ENCODE results near the gene PACSIN1.
"Not testable (repeated sequence)": the region's sequence is repeated elsewhere in the genome, so short reads cannot be mapped to it uniquely, and the experiment has no call there.

PACSIN1 gene

GRCh38 chr6:34483781-34484180 lies 17.9 kb downstream of the PACSIN1 start:
- not testable (repeated sequence) for H3K27me3 ChIP-seq (replicated peaks; ENCODE audit: control insufficient read depth, insufficient read depth, low read length, poor library complexity, severe bottlenecking); H3K27ac ChIP-seq (ENCODE audit: insufficient read depth, low read length, poor library complexity, severe bottlenecking); H3K4me3 ChIP-seq (ENCODE audit: insufficient read depth, low read depth, low read length, poor library complexity, severe bottlenecking); DNase-seq; H3K36me3 ChIP-seq (ENCODE audit: control insufficient read depth, insufficient read depth, low read length); H3K9me3 ChIP-seq (ENCODE audit: control insufficient read depth, low read length)
- H3K4me1 ChIP-seq (ENCODE audit: control insufficient read depth, insufficient read depth, low read length, poor library complexity, severe bottlenecking) = peaks cover 14% of the 10 kb centered on the region

DNA sequence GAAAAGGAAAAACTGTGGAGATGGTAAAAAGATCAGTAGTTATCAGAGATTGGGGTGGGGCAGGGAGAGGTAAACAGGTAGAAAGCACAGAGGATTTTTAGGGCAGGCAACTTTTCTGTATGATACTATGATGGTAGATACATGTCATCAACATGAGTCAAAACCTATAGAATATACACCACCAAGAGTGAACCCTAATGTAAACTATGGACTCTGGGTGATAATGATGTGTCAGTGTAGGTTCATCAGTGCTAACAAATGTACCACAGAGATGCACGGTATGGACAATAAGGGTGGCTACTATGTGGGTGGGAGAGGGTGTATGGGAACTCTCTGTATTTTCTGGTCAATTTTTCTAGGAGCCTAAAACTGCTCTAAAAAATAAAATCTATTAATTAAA lies 18.5 kb downstream of the PACSIN1 start:
- no peak for DNase-seq
- H3K9me3 ChIP-seq (ENCODE audit: control insufficient read depth, low read length) = no peaks in the 10 kb centered on the region
- no peak overlapping the region for H3K4me3 ChIP-seq (ENCODE audit: insufficient read depth, low read depth, low read length, poor library complexity, severe bottlenecking)
- no peaks in the 10 kb centered on the region for H3K36me3 ChIP-seq (ENCODE audit: control insufficient read depth, insufficient read depth, low read length)
- H3K4me1 ChIP-seq (ENCODE audit: control insufficient read depth, insufficient read depth, low read length, poor library complexity, severe bottlenecking) = peaks cover 14% of the 10 kb centered on the region
- no peak overlapping the region for H3K27ac ChIP-seq (ENCODE audit: insufficient read depth, low read length, poor library complexity, severe bottlenecking)
- H3K27me3 ChIP-seq (replicated peaks; ENCODE audit: control insufficient read depth, insufficient read depth, low read length, poor library complexity, severe bottlenecking) = no peaks in the 10 kb centered on the region

DNA sequence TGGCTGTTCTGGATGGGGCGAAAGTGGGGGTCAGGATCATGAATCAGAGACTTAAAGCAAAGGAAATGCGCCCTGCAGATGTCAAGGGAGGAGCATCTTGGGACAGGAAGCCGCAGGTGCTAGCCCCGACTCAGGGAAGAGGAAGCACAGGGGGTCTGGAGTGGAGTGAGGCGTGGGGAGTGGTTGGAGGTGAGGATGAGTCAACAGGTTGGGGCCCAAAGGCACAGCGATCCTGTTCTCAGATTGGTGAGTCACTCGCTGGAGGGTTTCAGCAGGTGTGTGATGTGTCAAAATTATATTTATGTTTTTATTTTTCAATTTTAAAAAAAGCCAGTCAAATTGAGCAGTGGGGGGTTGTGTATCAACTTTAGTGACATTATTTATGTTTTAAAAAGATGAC lies 19.0 kb downstream of the PACSIN1 start:
- peak overlapping the region; percentile 11 for H3K4me3 ChIP-seq (ENCODE audit: insufficient read depth, low read depth, low read length, poor library complexity, severe bottlenecking)
- H3K27ac ChIP-seq (ENCODE audit: insufficient read depth, low read length, poor library complexity, severe bottlenecking) = no peak overlapping the region
- H3K27me3 ChIP-seq (replicated peaks; ENCODE audit: control insufficient read depth, insufficient read depth, low read length, poor library complexity, severe bottlenecking) = no peaks in the 10 kb centered on the region
- H3K9me3 ChIP-seq (ENCODE audit: control insufficient read depth, low read length) = no peaks in the 10 kb centered on the region
- H3K4me1 ChIP-seq (ENCODE audit: control insufficient read depth, insufficient read depth, low read length, poor library complexity, severe bottlenecking) = peaks cover 14% of the 10 kb centered on the region
- DNase-seq = peak; percentile 14 to 52 (median 42)
- no peaks in the 10 kb centered on the region for H3K36me3 ChIP-seq (ENCODE audit: control insufficient read depth, insufficient read depth, low read length)

DNA sequence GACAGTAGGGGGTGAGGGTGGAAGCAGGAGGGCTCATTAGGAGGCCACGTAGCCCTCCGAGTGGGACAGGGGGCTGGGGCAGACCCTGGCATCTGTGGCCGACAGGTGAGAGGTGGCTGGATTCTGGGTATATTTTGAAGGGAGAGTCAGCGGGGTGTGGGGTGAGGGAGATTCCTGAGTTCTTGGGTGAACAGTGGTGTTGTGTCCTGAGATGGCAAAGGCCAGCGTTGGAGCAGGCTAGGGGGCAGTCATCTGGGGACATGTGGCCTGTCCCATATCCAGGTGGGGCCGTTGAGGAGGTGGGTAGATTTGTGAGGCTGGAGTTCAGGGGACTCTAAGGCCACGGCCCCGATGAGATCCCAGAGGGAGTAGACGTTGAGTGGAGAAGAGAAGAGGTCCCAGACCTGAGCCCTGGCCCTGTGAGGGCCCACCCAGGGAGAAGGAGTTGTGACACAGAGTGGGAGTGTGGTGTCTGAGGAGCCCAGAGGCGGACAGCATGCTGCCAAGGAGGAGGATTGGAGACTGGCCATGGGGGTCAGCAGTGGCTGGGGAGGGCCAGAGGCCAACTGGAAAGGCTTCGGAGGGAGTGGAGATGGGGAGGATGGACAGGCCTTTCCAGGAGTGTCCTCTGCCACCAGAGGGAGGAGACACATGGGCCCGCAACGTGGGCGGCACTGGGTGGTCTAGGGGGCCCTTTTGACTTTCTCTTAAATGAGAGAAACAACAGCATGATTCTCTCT lies 19.6 kb downstream of the PACSIN1 start:
- H3K9me3 ChIP-seq (ENCODE audit: control insufficient read depth, low read length) = no peaks in the 10 kb centered on the region
- no peak for DNase-seq
- H3K27ac ChIP-seq (ENCODE audit: insufficient read depth, low read length, poor library complexity, severe bottlenecking) = no peak overlapping the region

DNA sequence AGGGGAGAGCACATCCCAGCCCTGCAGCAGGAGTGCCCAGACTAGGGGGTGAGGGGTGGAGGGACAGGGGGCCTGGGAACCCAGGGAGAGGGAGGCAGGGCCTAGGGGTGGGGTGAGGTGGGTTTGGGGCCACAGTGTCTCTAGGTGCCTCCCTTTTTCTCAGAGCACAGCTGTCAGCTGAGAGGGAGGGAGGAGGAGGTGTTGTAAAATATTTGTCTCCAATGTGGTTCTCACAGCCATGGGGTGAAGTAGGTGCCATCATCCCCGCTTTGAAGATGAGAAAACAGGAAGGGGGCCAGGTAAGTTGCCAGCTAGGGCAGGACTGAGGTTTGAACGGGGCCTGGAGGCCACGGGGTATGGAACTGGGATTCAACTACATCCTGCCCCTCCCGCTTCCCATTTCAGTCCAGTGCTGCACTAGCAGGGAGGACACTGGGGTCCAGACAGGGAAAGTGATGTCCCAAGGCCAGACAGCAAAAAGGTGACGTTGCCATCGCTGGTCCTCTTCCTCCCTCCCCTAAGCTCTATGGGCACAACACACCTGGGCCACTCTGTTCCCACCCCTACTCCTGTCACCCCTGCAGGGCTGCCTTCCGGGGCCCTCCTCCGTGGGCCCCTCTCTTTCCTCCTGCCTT lies 20.3 kb downstream of the PACSIN1 start:
- no peaks in the 10 kb centered on the region for H3K9me3 ChIP-seq (ENCODE audit: control insufficient read depth, low read length)
- H3K36me3 ChIP-seq (ENCODE audit: control insufficient read depth, insufficient read depth, low read length) = no peaks in the 10 kb centered on the region
- no peaks in the 10 kb centered on the region for H3K27me3 ChIP-seq (replicated peaks; ENCODE audit: control insufficient read depth, insufficient read depth, low read length, poor library complexity, severe bottlenecking)
- H3K4me1 ChIP-seq (ENCODE audit: control insufficient read depth, insufficient read depth, low read length, poor library complexity, severe bottlenecking) = peaks cover 14% of the 10 kb centered on the region
- H3K4me3 ChIP-seq (ENCODE audit: insufficient read depth, low read depth, low read length, poor library complexity, severe bottlenecking) = no peak overlapping the region
- peak in 1 of 3 donors; percentile 5 for DNase-seq
- no peak overlapping the region for H3K27ac ChIP-seq (ENCODE audit: insufficient read depth, low read length, poor library complexity, severe bottlenecking)

More for the DNA sequence above, 19.6 kb downstream of the PACSIN1 start:
- H3K27me3 ChIP-seq (replicated peaks; ENCODE audit: control insufficient read depth, insufficient read depth, low read length, poor library complexity, severe bottlenecking) = no peaks in the 10 kb centered on the region
- peak overlapping the region; percentile 11 for H3K4me3 ChIP-seq (ENCODE audit: insufficient read depth, low read depth, low read length, poor library complexity, severe bottlenecking)
- no peaks in the 10 kb centered on the region for H3K36me3 ChIP-seq (ENCODE audit: control insufficient read depth, insufficient read depth, low read length)
- peaks cover 14% of the 10 kb centered on the region for H3K4me1 ChIP-seq (ENCODE audit: control insufficient read depth, insufficient read depth, low read length, poor library complexity, severe bottlenecking)

DNA sequence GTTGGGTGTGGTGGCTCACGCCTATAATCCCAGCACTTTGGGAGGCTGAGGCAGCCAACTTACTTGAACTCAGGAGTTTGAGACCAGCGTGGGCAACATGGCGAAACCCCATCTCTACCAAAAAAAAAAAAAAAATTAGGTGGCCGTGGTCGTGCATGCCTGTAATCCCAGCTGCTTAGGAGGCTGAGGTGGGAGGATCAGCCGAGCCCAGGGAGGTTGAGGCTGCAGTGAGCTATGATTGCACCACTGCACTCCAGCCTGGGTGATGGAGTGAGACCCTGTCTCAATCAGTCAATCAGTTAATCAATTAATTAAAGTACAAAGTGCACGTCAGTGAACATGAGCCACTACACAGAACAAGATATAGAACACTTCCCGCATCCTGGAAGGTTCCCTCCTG lies 21.0 kb downstream of the PACSIN1 start:
- H3K4me1 ChIP-seq (ENCODE audit: control insufficient read depth, insufficient read depth, low read length, poor library complexity, severe bottlenecking) = peaks cover 14% of the 10 kb centered on the region
- not testable (repeated sequence) for H3K36me3 ChIP-seq (ENCODE audit: control insufficient read depth, insufficient read depth, low read length); H3K9me3 ChIP-seq (ENCODE audit: control insufficient read depth, low read length); H3K27me3 ChIP-seq (replicated peaks; ENCODE audit: control insufficient read depth, insufficient read depth, low read length, poor library complexity, severe bottlenecking); H3K27ac ChIP-seq (ENCODE audit: insufficient read depth, low read length, poor library complexity, severe bottlenecking); H3K4me3 ChIP-seq (ENCODE audit: insufficient read depth, low read depth, low read length, poor library complexity, severe bottlenecking); DNase-seq

- peaks cover 14% of the 10 kb centered on the region for H3K4me1 ChIP-seq (ENCODE audit: control insufficient read depth, insufficient read depth, low read length, poor library complexity, severe bottlenecking)
- no peaks in the 10 kb centered on the region for H3K27me3 ChIP-seq (replicated peaks; ENCODE audit: control insufficient read depth, insufficient read depth, low read length, poor library complexity, severe bottlenecking)
- no peaks in the 10 kb centered on the region for H3K36me3 ChIP-seq (ENCODE audit: control insufficient read depth, insufficient read depth, low read length)
- DNase-seq = no peak
- H3K9me3 ChIP-seq (ENCODE audit: control insufficient read depth, low read length) = no peaks in the 10 kb centered on the region
- no peak overlapping the region for H3K4me3 ChIP-seq (ENCODE audit: insufficient read depth, low read depth, low read length, poor library complexity, severe bottlenecking)
- no peak overlapping the region for H3K27ac ChIP-seq (ENCODE audit: insufficient read depth, low read length, poor library complexity, severe bottlenecking)
Observed at GRCh38 chr6:34487536-34487935, 21.7 kb downstream of the PACSIN1 start.

GRCh38 chr6:34489207-34489805 lies 23.4 kb downstream of the PACSIN1 start:
- no peaks in the 10 kb centered on the region for H3K9me3 ChIP-seq (ENCODE audit: control insufficient read depth, low read length)
- no peaks in the 10 kb centered on the region for H3K36me3 ChIP-seq (ENCODE audit: control insufficient read depth, insufficient read depth, low read length)
- no peak overlapping the region for H3K27ac ChIP-seq (ENCODE audit: insufficient read depth, low read length, poor library complexity, severe bottlenecking)
- no peaks in the 10 kb centered on the region for H3K27me3 ChIP-seq (replicated peaks; ENCODE audit: control insufficient read depth, insufficient read depth, low read length, poor library complexity, severe bottlenecking)
- no peak overlapping the region for H3K4me3 ChIP-seq (ENCODE audit: insufficient read depth, low read depth, low read length, poor library complexity, severe bottlenecking)
- DNase-seq = no peak
- peaks cover 14% of the 10 kb centered on the region for H3K4me1 ChIP-seq (ENCODE audit: control insufficient read depth, insufficient read depth, low read length, poor library complexity, severe bottlenecking)

GRCh38 chr6:34490390-34491090 lies 24.7 kb downstream of the PACSIN1 start:
- no peak for DNase-seq
- Histone ChIP-seq H3K4me3 (ENCODE audit: insufficient read depth, low read depth, low read length, poor library complexity, severe bottlenecking) (no peak overlapping the region), H3K4me1 (ENCODE audit: control insufficient read depth, insufficient read depth, low read length, poor library complexity, severe bottlenecking) (peaks cover 5% of the 10 kb centered on the region), H3K36me3 (ENCODE audit: control insufficient read depth, insufficient read depth, low read length) (no peaks in the 10 kb centered on the region), H3K27ac (ENCODE audit: insufficient read depth, low read length, poor library complexity, severe bottlenecking) (no peak overlapping the region), H3K27me3 (replicated peaks; ENCODE audit: control insufficient read depth, insufficient read depth, low read length, poor library complexity, severe bottlenecking) (no peaks in the 10 kb centered on the region), H3K9me3 (ENCODE audit: control insufficient read depth, low read length) (no peaks in the 10 kb centered on the region)

DNA sequence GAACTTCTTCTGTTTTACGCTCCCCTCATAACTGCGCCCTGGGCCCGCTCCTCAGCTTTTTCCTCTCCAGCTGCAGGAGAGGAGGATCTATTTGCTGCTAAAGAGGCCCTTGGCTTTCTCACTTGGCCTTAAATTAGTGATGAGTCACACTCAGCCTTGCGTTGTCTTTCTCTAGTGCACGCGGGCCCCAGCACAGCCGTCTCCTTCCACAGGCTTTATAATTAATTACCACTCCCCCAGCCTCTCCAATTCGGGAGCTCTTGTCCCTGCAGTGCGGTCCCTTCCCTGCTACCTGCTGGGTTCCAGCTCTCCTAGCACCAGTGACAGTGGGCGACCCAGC lies 25.2 kb downstream of the PACSIN1 start:
- H3K4me3 ChIP-seq (ENCODE audit: insufficient read depth, low read depth, low read length, poor library complexity, severe bottlenecking) = no peak overlapping the region
- DNase-seq = no peak
- H3K36me3 ChIP-seq (ENCODE audit: control insufficient read depth, insufficient read depth, low read length) = no peaks in the 10 kb centered on the region
- H3K4me1 ChIP-seq (ENCODE audit: control insufficient read depth, insufficient read depth, low read length, poor library complexity, severe bottlenecking) = no peaks in the 10 kb centered on the region
- no peaks in the 10 kb centered on the region for H3K9me3 ChIP-seq (ENCODE audit: control insufficient read depth, low read length)
- no peak overlapping the region for H3K27ac ChIP-seq (ENCODE audit: insufficient read depth, low read length, poor library complexity, severe bottlenecking)
- H3K27me3 ChIP-seq (replicated peaks; ENCODE audit: control insufficient read depth, insufficient read depth, low read length, poor library complexity, severe bottlenecking) = no peaks in the 10 kb centered on the region

Measured in effector memory CD4-positive, alpha-beta T cell (primary cell).